Natural killer cell (primary cell): ENCODE results near the gene AP2B1. TPM values are rescaled to one million over a fixed set of nuclear protein-coding genes. Genes with fewer than 3 reads are reported as not detected.

Experiments used
- ATAC-seq, 3 donors: fragments of 150-1000 bp in 2 of 3; fragments of 200-7000 bp in 1 of 3; cut with Tn5 transposase; 1 replicate in 1 of 3; 2 replicates in 2 of 3; pipeline ENCODE4 v1.10.0; 2021; ENCODE audit warnings: mild to moderate bottlenecking in 2 of 3, moderate library complexity in 2 of 3
- DNase-seq, 2 donors: peaks; one replicate each; pipeline versions ENCODE4 v3.0.0 to v3.0.0-alpha.2; 2013 to 2021; ENCODE audit warnings: mixed read lengths in 1 of 2
- H3K27ac ChIP-seq: one replicate; pipeline ENCODE4 v1.5.1; 2013; ENCODE audit warnings: mild to moderate bottlenecking, low read length
- H3K27me3 ChIP-seq: one replicate; pipeline ENCODE4 v1.6.1; 2013; ENCODE audit warnings: low read length; ENCODE audit not compliant: control insufficient read depth, insufficient read depth
- H3K36me3 ChIP-seq: one replicate; pipeline ENCODE4 v1.6.1; 2013; ENCODE audit warnings: low read length; ENCODE audit not compliant: control insufficient read depth, insufficient read depth
- H3K4me1 ChIP-seq: one replicate; pipeline ENCODE4 v1.6.1; 2013; ENCODE audit warnings: low read length; ENCODE audit not compliant: control insufficient read depth, insufficient read depth
- H3K4me3 ChIP-seq: one replicate; pipeline ENCODE4 v1.5.1; 2013; ENCODE audit warnings: low read length
- H3K9me3 ChIP-seq: one replicate; pipeline ENCODE4 v1.6.1; 2013; ENCODE audit warnings: low read length; ENCODE audit not compliant: control insufficient read depth, insufficient read depth
- H3K27ac Mint-ChIP-seq, 2 donors: one replicate each; pipeline ENCODE4 v1.8.0; 2022; ENCODE audit warnings: mild to moderate bottlenecking in 2 of 2, mixed read lengths in 2 of 2, moderate library complexity in 1 of 2
- H3K27me3 Mint-ChIP-seq, 2 donors: one replicate each; pipeline ENCODE4 v1.8.0; 2022; ENCODE audit warnings: low read depth in 2 of 2, mixed read lengths in 2 of 2
- H3K36me3 Mint-ChIP-seq: one replicate; pipeline ENCODE4 v1.8.0; 2022; ENCODE audit warnings: mixed read lengths
- H3K4me1 Mint-ChIP-seq, 2 donors: one replicate each; pipeline ENCODE4 v1.8.0; 2022; ENCODE audit warnings: mixed read lengths in 2 of 2
- H3K4me3 Mint-ChIP-seq: one replicate; pipeline ENCODE4 v1.8.0; 2022; ENCODE audit warnings: mild to moderate bottlenecking, moderate library complexity, mixed read lengths
- H3K9me3 Mint-ChIP-seq, 2 donors: one replicate each; pipeline ENCODE4 v1.8.0; 2022; ENCODE audit warnings: mixed read lengths in 2 of 2
- CTCF ChIP-seq: fragments of 200-600 bp; IDR thresholded peaks from one replicate; pipeline ENCODE4 v1.8.0; 2022; ENCODE audit warnings: antibody characterized with exemption
- WGBS: methylation state at CpG from one replicate; pipeline ENCODE4 v1.1.7; 2013; ENCODE audit warnings: missing lambda C conversion rate; ENCODE audit not compliant: insufficient coverage; 5-methylcytosine and 5-hydroxymethylcytosine counted together
- intact Hi-C: fragments of 100-400 bp; cut with micrococcal nuclease; formaldehyde crosslinking; loops from one replicate; pipeline ENCODE4 v1.14.2; 2022
- total RNA-seq, 4 donors: library from RNA; stranded (reverse); fragments of 120-200 nt in 1 of 4; gene quantifications; one replicate each; pipeline versions ENCODE4 v1.2.3 to v1.2.4, GENCODE V29; 2013 to 2022

The AP2B1 gene
- total RNA-seq, 3 donors from 2014 or later (not counting 1 experiment from before 2014, with no cell fraction given), result 111 to 148 (median 139) TPM

- Histone ChIP-seq H3K4me1 (peaks cover 22% of the 10 kb centered on the region), H3K9me3 (no peaks in the 10 kb centered on the region), H3K27me3 (no peaks in the 10 kb centered on the region), H3K4me3 (no peak overlapping the region), H3K36me3 (no peaks in the 10 kb centered on the region), H3K27ac (no peak overlapping the region)
- Mint-ChIP-seq H3K27ac (no peak overlapping the region), H3K27me3 (no peaks in the 10 kb centered on the region), H3K4me1 (peaks cover 25 to 27% of the 10 kb centered on the region in 2 donors), H3K9me3 (no peaks in the 10 kb centered on the region), H3K4me3 (no peak overlapping the region), H3K36me3 (no peaks in the 10 kb centered on the region)
- no peak for DNase-seq
- TF ChIP-seq CTCF, result no peak
- 78% methylated on average over 1 of the region's 1 CpG for WGBS
- no peak for ATAC-seq
- intact Hi-C loops, result no loop called here
Observed at GRCh38 chr17:35543856-35544255, 43.3 kb upstream of the AP2B1 start.

- no peak for ATAC-seq
- H3K4me3 ChIP-seq, result no peak overlapping the region
- H3K36me3 ChIP-seq, result no peaks in the 10 kb centered on the region
- no peaks in the 10 kb centered on the region for H3K27me3 ChIP-seq
- no peak for TF ChIP-seq CTCF
- H3K9me3 Mint-ChIP-seq, result no peaks in the 10 kb centered on the region
- no peaks in the 10 kb centered on the region for H3K27me3 Mint-ChIP-seq
- H3K27ac ChIP-seq, result no peak overlapping the region
- WGBS, result no CpG with 5 or more reads among the region's 1 CpG
- H3K9me3 ChIP-seq, result no peaks in the 10 kb centered on the region
- H3K4me1 Mint-ChIP-seq, result peaks cover 12 to 14% of the 10 kb centered on the region in 2 donors
- H3K36me3 Mint-ChIP-seq, result no peaks in the 10 kb centered on the region
- H3K27ac Mint-ChIP-seq, result no peak overlapping the region
- intact Hi-C loops, result no loop called here
- H3K4me1 ChIP-seq, result peaks cover 12% of the 10 kb centered on the region
- no peak overlapping the region for H3K4me3 Mint-ChIP-seq
- DNase-seq, result no peak
Observed at GRCh38 chr17:35545150-35545549, 42.0 kb upstream of the AP2B1 start.

- 91% methylated on average over 1 of the region's 1 CpG for WGBS
- no peaks in the 10 kb centered on the region for H3K36me3 ChIP-seq
- H3K4me3 ChIP-seq, result no peak overlapping the region
- peaks cover 0 to under 1% of the 10 kb centered on the region in 2 donors for H3K4me1 Mint-ChIP-seq
- no peaks in the 10 kb centered on the region for H3K9me3 ChIP-seq
- no peaks in the 10 kb centered on the region for H3K27me3 Mint-ChIP-seq
- no peaks in the 10 kb centered on the region for H3K9me3 Mint-ChIP-seq
- H3K27ac ChIP-seq, result no peak overlapping the region
- ATAC-seq (no peak), DNase-seq (no peak)
- no peak for TF ChIP-seq CTCF
- peaks cover 4% of the 10 kb centered on the region for H3K4me1 ChIP-seq
- no peak overlapping the region for H3K4me3 Mint-ChIP-seq
- no peaks in the 10 kb centered on the region for H3K36me3 Mint-ChIP-seq
- H3K27me3 ChIP-seq, result no peaks in the 10 kb centered on the region
- H3K27ac Mint-ChIP-seq, result no peak overlapping the region
- intact Hi-C loops, result no loop called here
Observed at GRCh38 chr17:35546487-35546886, 40.6 kb upstream of the AP2B1 start.

- no peak overlapping the region for H3K27ac Mint-ChIP-seq
- no peak for DNase-seq
- H3K36me3 ChIP-seq, result no peaks in the 10 kb centered on the region
- H3K36me3 Mint-ChIP-seq, result no peaks in the 10 kb centered on the region
- H3K9me3 Mint-ChIP-seq, result no peaks in the 10 kb centered on the region
- H3K4me3 ChIP-seq, result no peak overlapping the region
- intact Hi-C loops, result no loop called here
- no peaks in the 10 kb centered on the region for H3K9me3 ChIP-seq
- H3K27ac ChIP-seq, result no peak overlapping the region
- H3K4me1 ChIP-seq, result no peaks in the 10 kb centered on the region
- no peak for TF ChIP-seq CTCF
- ATAC-seq, result no peak
- H3K27me3 Mint-ChIP-seq, result no peaks in the 10 kb centered on the region
- WGBS, result 93% methylated on average over 7 of the region's 8 CpGs
- no peak overlapping the region for H3K4me3 Mint-ChIP-seq
- H3K27me3 ChIP-seq, result no peaks in the 10 kb centered on the region
- no peaks in the 10 kb centered on the region for H3K4me1 Mint-ChIP-seq
Observed at GRCh38 chr17:35548208-35548810, 38.8 kb upstream of the AP2B1 start.
